Measurements from ENCODE around the gene WNT5A.

DNA sequence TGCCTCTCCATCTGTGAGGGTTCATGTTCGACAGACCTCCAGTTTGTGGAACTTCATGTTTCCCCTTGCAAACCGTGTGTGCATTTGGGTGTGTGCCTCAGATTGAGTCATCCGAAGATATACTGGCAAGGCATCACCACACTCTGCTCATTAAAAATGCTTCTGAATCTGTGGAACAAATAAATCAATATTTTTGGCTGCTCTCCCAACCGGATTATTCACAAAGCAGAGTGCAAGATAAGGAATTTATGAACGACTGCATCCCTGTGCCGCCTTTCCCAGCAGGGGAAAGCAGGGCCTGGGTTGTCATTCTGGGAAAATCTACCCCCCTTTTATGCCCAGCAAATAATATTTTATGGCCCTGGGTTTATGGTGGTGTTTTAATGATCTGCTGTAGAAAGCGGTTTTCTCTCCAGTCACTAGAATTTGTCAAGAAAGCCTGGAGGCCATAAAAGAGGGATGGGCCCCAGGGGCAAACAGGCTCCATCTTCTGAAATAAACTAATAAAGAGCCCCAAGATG, 4.2 kb upstream of the WNT5A start:
- TF ChIP-seq YY1 (IDR thresholded peaks at IDR 0.05; ENCODE audit: insufficient read depth, insufficient read length): no peak
- no peak for TF ChIP-seq SUZ12 (IDR thresholded peaks at IDR 0.05; ENCODE audit: extremely low read depth, insufficient read depth, insufficient read length)
- no peak for TF ChIP-seq ZNF274 (IDR thresholded peaks at IDR 0.05; ENCODE audit: low read depth, low read length)

Data from NT2/D1 (cell line).